Renal cortical epithelial cell (primary cell): ENCODE measurements around the gene GZMM. TPM values are rescaled to one million over a fixed set of nuclear protein-coding genes. Genes with fewer than 3 reads are reported as not detected.
"Not testable (repeated sequence)": the region's sequence is repeated elsewhere in the genome, so short reads cannot be mapped to it uniquely, and the experiment has no call there.

Source experiments
- DNase-seq: peaks from one replicate; pipeline ENCODE4 v3.0.0-alpha.2; 2011; ENCODE audit warnings: low read depth
- total RNA-seq: library from RNA; depleted of rRNA; stranded (reverse); fragments of >200 nt; gene quantifications from 2 replicates; pipeline ENCODE4 v1.2.3, GENCODE V29; 2014

Gene GZMM
- total RNA-seq, 1 donor from 2014 or later = not detected

DNA sequence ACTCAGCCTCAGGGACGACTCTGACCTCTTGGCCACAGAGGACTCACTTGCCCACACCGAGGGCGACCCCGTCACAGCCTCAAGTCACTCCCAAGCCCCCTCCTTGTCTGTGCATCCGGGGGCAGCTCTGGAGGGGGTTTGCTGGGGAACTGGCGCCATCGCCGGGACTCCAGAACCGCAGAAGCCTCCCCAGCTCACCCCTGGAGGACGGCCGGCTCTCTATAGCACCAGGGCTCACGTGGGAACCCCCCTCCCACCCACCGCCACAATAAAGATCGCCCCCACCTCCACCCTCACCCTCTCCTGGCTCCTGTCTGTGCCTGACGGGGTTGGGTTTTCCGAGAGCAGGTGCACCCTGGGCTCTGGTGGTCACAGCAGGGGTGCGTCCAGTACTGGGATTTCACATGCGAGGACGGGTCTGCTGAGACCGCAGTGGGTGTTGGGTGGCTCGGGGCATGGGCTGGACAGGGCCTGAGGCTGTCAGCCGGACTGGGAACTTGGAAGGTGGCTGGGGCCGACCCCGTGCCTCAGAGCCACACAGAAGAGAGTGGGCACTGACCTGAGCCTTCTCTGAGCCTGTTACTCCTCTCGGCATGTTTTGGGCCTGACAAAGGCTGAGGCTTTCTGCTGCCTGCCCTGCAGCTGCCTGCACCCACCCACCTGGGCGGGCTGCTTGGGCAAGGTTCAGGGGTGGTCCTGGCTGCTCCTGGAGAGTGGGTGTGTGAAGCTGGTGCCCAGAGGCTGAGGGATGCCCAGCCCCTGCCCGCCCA lies 39.5 kb downstream of the GZMM start:
- DNase-seq = no peak

DNA sequence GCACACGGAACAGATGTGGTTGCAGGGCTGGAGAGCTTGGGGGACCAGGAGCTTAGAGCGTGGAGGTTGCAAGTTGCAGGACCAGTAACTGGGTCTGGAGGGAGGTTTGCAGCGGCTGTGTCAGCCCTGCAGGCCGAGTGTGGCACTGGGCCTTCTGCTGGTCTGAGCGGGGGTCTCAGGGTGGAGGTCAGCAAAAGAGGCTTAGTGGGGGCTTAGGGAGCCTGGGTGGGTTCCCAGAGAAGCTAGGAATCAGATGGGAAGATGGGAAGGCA lies 40.1 kb downstream of the GZMM start:
- DNase-seq = no peak

DNA sequence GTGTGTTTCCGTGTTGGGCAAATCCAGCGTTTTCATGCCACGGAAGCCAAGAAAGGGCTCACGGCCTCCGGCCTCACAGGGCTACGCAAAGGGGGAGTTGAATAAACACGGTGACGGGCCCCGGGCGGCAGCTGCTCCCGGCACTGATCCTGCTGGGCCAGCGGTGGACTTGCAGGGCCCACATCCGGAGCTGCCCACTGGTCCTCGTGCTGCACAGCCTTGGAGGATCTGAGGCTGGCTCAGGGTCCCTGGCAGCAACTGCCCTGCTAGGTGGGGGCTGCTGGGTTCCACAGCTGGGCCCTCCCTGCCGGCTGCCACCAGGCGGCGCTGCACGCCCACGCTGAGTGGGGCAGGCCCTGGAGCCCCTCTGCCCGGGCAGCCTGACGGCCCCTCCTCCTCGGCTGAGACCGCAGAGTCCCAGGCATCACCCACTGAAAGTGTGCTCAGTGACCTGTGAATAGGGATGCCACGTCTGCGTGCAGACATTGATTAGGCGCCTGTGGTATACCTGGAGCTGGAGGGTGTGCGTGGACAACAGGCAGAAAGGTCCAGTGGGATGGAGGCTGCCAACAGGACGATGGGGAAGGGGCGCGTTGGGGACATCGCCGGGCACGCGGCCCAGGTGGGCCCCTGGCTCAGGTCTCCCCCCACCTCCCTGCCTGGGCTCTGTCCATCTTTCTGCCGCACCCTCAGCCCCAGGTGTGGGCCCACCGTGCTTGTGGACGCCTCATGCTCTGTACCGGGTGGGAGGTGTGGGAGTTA lies 40.6 kb downstream of the GZMM start:
- DNase-seq = no peak

DNA sequence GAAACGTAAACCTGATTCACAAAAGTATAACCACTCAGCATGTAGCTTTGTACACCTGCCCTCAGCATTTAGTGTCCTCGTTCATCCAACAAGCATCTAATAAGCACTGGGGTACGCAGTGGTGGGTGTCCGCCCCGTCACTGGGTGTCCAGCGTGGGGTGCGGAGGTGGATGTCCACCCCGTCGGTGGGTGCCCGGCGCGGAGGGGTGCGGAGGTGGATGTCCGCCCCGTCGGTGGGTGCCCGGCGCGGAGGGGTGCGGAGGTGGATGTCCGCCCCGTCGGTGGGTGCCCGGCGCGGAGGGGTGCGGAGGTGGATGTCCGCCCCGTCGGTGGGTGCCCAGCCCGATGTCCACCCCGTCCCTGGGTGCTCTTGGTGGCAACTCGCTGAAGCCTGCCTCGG lies 41.3 kb downstream of the GZMM start:
- not testable (repeated sequence) for DNase-seq

DNA sequence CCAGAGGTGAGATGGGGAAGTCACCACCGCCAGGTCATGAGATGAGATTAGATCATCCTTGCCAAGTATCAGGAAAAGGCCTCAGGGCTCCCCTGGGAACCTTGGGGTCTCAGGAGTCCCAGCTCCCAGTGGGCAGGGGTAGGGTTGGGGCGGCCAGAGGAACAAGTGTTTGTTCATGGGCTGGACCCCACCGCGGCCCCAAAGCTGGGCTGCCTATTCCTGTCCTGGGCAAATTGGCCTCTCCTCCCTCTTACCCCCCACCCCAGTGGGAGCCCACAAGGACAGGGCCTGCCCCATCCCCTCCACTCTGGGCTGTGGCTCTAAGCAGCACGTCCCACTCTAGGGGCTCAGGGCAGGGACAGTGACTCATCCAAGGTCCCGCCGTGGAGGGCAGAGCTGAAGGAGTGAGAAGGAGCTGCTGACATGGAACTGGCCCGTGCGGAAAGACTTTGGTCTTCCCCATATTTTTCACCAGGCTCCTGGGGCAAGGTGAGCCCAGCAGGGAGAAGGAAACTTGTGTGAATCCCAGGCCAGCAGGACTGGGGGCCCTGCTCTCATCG lies 41.8 kb downstream of the GZMM start:
- no peak for DNase-seq

DNA sequence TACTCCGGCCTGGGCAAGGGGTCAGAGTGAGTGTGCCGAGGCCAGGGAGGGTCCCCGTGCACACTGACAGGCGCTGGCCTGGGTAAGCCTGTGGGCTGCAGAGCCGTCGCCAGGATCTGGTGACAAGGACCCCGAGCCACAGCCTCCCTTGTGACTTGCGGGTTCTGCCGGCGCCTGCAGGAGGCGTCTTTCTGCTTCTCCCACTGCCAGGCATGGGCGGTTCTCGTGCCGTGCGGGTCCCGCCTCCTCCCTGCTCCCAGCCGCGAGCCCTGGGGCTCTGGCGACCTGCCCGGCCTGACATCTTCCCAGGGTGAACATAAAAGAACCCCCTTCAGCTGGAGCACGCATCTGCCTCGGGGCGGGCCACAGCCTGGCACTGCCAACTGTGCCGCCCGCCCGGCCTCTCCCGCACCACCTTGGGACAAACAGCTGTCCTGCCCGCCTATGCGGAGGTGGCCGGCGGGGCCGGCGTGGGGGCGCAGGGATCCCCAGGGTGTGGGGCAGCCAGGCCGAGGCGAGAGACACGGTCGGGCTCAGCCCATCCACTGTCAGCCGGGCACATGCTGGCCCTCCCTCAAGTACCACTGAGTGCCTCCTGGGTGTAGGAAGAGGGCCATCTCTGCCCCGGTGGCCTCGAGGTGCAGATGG lies 44.4 kb downstream of the GZMM start:
- DNase-seq = peak; percentile 44

DNA sequence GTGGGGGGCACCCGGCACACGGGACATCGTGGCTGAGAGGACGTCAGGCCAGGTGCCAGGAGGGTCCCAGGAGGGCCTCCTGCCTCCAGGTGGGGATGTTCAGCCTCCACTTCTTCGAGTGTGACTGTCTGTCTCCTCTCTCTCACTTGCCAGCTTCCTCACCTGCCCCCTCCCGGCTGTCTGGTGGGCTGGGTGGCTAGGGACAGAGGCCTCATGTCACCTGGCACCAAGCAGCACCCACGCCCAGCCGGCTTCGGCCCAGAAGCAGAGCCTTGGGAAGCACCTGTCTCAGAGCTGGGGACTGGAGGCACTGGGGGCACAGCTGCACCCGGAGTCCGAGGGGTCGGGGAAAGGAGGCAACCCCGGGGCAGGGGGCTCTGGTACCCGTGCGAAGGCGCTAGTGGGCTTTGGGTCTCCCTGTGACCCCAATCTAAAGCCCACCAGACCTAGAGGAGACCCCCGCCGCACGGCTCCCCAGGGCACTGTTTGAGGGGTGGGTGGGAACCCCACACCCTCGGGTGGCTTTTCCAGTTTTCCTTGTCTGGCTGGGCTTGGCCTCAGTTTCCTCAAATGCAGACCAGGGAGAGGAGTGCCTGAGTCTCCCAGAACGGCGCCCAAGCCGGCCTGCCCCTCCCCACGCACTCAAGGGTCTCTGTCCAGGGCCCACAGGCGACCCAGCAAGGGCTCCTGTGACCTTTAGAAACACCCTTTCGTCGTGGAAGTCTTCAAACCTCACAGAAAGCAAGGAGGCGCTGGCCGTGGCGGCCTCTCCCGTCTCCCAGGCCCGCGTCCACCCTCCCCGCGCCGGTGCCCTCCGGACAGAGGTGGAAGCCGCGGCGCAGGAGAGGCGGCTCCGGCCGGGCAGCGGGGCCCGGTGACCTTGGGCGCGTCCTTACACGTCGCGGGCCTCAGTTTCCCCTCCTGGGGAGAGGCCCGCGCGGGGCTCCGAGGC lies 45.2 kb downstream of the GZMM start:
- DNase-seq = no peak

DNA sequence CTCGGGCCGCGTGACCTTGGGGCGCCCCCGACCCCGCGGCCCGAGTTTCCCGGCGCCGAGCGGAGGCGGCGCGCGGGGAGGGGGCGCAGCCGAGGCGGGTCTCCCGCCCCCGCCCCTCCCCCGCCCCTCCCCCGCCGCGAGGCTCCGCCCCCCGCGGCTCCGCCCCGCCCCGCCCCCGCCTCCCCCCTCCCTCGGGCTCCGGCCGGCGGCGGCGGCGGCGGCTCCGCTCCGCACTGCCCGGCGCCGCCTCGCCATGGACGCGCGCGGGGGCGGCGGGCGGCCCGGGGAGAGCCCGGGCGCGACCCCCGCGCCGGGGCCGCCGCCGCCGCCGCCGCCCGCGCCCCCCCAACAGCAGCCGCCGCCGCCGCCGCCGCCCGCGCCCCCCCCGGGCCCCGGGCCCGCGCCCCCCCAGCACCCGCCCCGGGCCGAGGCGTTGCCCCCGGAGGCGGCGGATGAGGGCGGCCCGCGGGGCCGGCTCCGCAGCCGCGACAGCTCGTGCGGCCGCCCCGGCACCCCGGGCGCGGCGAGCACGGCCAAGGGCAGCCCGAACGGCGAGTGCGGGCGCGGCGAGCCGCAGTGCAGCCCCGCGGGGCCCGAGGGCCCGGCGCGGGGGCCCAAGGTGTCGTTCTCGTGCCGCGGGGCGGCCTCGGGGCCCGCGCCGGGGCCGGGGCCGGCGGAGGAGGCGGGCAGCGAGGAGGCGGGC lies 46.0 kb downstream of the GZMM start, which contains the start of gene HCN2:
HCN2 (plus strand) TSS at position 189 of the 703 bp plus-strand sequence; CDS start at position 254, 65 bp downstream.
- no peak for DNase-seq

DNA sequence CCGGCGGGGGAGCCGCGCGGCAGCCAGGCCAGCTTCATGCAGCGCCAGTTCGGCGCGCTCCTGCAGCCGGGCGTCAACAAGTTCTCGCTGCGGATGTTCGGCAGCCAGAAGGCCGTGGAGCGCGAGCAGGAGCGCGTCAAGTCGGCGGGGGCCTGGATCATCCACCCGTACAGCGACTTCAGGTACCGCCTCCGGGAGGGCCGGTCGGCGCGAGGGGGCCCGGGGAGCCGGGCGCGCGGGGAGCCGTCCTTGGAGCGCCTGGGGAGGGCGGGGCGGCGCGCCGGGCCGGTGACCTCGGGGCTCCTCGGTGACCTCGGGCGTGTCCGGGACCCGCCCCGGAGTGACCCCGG lies 46.5 kb downstream of the GZMM start:
- no peak for DNase-seq

DNA sequence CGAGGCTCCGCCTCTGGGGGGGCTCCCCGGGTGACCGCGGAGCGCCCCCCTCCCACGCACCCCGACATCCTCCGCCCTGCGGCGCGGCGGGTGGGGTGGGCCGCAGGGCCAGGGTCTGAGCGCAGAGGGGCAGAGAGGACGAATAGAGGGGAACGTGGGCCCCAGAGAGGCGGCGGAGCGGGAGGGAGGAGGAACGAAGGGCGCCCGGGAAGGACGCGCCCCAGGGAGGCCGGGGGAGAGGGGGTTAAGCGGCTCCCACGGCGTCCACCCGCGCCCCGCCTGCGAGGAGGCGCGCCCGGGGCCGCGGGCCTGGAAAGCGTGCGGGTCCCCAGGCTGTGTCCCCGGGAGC lies 46.9 kb downstream of the GZMM start:
- no peak for DNase-seq

DNA sequence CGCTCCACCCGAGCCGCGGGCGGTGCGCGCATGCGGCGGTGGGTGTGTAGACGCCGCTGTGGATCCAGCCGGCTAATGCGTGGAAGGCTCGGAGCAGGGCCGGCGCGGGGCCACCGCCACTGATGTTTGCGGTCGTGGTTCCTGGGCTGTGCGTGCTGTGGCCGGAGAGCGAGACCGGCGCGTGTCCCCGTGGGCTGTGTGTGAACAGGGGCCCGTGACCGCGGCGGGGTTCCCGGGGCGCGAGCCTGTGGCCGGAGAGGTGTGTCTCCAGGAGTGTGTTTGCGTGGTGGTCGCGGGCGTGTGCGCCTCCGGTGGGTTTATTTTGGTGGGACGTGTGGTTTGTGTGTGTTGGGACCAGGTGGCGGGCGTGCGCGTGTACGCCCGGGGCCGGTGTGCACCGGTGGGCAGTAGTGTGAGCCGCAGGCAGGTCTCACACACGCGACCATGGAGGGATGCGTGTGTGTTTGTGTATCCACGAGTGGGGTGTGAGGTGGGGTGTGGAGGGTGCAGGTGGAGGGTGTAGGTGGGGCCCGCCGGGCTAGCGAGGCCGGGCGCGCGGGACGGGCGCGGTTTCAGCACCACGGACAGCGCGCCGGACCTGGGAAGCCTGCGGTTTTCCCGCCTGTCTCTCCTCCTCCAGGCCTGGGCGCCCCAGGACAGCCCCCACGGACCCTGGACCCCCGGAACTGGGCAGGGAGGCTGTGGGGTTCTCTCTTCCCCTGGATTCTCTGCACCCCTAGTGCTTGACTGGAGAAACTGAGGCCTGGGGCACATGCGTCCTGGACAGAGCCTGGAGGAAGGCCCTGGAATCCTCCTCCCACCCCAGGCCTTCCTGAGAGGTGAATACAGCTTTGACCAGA lies 47.5 kb downstream of the GZMM start:
- DNase-seq = no peak

DNA sequence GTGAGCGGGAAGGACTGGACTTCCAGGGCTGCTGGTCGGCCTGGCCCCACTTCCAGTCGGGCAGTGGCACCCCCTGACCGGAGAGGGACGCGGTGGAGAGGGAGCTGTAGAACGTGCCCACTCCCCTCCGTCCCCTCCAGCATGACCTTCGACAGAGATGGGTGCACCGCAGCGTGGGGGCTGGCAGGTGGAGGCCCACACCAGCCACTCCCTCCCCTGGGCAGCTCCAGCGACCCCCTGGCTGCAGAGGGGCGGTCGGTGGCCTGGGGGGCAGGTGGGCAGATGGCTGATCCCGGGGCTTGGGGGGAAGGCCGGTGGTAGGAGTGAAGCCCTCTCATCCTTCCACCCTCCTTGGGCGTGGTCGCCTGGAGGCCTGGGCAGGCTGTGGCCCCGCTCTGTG lies 48.2 kb downstream of the GZMM start:
- DNase-seq = no peak

DNA sequence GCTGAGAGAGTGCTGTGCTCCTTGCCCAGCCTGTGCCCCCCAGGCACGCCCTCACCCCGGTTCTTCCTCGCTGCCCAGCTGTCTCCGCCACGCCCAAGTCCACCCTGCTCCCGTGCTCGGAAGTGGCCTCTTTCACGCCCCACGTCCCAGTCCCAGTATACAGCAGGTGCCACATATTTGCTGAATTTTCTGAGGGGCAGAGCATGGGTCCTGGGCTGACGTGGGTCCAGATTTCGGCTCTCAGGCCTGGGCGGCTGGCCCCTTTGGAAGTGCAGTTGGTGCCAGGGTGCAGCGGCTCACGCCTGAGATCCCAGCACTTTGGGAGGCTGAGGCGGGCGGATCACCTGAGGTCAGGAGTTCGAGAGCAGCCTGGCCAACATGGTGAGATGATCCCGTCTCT lies 49.2 kb downstream of the GZMM start:
- no peak for DNase-seq

DNA sequence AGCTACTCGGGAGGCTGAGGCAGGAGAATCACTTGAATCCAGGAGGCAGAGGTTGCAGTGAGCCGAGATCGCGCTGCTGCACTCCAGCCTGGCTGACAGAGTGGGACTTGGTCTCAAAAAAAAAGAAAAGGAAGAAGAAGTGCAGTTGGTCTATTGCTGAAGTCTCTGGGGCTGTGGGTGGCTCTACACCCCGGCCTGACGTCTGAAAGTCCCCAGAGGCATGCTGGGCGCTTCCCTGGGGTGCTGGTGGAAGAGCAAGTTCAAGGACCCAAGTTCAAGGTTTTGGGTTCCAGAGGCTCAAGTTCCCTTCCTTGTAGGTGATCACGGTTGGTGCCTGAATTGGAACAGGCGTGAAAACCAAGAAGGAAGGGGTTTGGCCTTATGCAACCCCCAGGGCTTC lies 49.7 kb downstream of the GZMM start:
- DNase-seq = no peak

DNA sequence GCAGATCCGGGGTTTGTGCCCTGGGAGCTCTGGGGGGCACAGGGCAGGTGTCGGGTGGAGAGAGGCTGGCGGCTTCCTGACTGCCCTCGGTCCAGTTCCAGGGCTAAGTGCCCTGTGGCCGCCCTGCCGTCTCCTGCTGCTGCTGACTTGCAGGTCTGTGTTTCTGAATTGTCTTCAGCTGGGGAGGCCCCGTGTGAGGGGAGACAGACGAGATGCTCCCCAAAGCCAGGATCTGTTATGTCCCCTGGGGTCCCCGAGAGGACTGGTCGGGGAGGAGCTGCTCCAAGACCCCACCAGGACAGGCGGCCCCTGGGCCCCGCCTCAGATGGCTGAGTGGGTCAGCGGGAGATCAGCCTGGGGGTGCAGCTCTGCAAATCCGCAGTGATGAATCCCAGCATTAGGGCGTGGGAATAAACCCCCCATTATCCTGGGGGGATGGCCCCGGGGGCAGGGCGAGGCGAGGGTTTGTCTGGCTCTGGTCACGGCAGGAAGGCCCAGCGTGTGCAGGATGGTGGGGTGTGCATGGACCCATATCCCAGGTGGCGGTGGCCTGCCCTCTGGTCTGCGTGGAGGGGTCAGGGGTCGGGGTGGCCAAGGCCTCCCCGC lies 50.5 kb downstream of the GZMM start:
- no peak for DNase-seq

DNA sequence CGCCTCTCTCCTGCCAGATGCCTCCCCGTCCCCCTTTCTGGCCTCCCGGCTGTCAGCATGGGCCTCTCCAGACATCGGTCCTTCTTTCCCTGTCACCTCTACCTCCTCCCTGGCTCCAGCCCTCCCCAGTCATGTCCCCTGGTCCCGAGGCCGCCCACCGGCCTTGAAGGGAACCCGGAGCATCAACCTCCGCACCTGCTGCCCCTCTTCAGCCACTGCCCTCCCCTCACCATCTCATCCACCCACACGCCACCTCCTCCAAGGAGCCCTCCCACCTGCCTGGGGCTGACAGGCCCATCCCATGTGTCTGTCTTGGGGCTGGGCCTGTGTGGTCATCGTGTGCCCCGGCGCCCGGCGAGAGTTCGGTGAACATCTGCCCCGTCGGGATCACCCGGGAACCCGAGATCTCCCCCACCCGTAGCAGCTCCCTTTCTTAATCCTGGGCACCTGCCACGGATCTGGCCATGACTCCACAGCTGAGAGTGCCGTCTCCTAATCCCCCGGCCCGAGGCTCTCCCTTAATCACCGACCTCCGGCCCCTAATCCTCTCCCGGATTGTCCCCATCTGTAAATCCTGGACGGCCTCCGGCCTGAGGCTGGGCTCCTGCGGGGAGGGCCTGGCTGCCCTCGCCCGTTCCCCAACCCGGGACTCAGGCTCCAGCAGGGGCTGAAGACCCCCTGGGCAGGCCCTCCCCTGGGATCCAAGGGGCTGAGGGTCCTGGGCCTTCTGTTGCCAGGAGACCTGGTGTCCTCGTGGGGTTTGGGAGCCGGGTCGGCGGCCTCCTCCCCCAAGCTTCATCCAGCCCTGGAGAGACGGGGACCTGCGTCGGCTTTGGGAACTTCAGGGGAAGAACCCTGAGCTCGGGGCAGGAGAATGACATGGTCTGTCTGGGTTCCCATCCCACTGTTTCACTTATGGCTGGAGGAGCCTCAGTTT lies 51.7 kb downstream of the GZMM start:
- DNase-seq = no peak

DNA sequence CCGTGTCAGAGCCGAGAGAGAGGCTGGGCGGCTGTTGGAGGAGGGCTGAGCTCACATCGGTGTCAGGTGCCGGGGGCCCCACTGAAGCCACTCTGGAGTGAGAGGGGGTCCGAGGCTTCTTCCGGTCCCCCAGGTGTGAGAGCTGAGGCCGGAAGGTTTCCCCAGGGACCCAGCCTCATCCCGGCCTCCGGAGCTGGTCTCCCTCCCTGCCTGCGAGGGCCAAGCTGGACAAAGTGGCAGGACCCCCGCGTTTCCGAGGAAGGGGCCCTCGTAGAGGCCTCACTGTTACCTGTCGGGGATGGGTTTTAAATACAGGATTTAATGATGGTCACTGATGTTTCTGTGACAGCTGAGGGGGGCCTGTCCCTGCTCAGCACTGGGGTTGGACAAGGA lies 52.4 kb downstream of the GZMM start:
- no peak for DNase-seq
